GM21526 (cell line): ENCODE measurements around the gene LMO2.

Source experiments
- ATAC-seq: cut with Tn5 transposase; IDR thresholded peaks from one replicate; pipeline ENCODE4 v1.9.1; 2021; ENCODE audit warnings: moderate library complexity; ENCODE audit not compliant: unreplicated experiment, low FRiP score

Gene LMO2

DNA sequence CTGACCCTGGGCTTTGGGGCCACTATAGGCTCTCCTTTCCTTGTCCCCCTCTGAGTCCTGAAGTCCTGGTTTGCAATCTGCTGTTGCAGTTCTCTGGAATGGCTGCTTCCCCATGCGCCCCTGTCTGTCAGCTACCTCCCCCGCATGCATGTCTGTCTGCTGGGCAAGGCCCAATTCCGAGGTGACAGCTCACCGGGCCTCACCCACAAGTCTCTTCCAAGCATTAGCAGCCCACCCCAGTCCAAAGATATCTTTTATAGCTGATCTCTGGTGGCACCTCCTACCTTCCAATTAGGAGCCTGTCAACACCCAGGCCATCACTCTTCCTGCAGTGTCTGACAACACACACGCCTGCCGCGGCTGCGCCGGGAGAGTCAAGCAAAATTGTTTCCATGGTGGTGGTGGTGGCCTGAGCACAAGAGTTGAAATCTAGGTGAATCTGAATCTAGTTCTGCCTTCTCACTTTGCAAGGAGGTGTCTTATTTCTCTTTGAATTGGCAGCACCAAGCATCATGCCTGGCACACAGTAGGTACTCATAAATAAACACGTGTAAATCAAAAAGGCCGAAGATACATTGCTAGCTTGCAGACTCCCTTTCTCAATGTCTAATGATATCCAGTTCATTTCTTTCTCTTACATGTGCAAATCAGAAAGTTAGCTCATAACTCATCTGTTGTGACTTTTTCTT is 1.2 kb upstream of the LMO2 start:
- no peak for ATAC-seq

DNA sequence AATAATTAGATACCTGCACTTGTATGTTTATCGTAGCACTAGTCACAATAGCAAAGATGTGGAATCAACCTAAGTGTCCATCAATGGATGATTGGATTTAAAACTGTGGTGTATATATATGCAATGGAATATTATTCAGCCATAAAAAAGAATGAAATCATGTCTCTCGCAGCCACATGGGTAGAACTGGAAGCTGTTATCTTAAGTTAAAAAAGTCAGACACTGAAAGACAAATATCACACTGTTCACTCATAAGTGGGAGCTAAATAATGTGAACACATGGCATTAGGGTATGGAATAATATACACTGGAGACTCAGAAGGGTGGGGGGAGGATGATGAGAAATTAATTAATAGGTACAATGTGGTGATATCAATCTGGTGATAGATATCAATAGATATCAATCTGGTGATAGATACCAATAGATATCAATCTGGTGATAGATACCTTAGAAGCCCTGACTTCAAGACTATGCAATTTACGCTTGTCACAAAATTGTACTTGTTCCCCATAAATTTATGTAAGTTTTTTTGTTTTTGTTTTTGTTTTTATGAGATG is 2.0 kb downstream of the LMO2 start:
- no peak for ATAC-seq

- ATAC-seq = no peak
These were observed 2.6 kb downstream of the LMO2 start for GRCh38 chr11:33889296-33889695.

- ATAC-seq = no peak
These were observed 4.0 kb downstream of the LMO2 start for GRCh38 chr11:33887886-33888285.

DNA sequence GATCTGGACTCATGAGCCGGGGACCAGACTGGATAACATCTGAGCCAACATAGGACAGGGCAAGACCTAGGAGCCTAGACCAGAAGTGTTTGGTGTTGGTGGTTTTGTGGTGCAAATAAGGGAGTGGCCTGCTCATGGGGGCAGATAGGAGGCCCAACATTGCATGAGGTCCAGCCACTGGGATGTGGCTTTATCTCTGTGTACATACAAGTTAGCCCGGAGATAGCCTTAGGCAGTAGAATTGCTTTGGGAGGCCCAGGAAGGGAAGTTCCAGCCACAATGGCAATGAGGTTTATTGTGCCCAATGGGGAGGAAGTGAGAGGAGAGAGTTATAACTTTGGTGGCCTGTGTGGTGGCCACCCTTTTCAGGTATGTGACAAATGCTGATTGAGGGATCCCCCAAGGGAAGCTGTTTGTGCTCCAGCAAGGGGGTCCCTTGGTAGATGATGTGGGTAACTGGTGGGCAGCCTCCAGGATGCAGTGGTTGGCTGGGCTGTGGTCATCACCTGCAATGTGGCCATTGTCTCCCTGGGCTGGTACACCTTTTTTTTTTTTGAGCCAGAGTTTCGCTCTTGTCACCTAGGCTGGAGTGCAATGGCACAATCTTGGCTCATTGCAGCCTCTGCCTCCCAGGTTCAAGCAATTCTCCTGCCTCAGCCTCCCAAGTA is 6.4 kb downstream of the LMO2 start:
- ATAC-seq = no peak

- no peak for ATAC-seq
These were observed 7.3 kb downstream of the LMO2 start for GRCh38 chr11:33884601-33885000.

DNA sequence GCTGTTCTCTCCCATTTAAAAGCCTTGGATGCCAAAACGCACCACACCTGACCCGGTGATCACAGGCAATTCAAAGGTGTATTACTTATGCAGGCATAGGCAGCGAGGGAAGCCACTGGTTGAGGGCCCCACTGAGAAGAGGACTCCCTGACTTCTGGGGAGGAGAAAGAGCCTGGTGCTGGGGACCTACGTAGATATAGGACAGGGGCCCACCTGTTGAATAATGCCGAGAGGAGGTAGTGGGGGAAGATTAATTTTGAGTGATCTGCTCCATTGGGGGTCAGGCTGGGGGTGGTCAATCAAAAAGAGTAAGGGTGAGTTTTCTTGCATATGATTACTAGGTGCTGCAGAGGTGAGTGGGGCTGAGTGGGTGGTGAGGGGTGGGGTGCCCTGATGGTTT is 7.8 kb downstream of the LMO2 start:
- no peak for ATAC-seq

DNA sequence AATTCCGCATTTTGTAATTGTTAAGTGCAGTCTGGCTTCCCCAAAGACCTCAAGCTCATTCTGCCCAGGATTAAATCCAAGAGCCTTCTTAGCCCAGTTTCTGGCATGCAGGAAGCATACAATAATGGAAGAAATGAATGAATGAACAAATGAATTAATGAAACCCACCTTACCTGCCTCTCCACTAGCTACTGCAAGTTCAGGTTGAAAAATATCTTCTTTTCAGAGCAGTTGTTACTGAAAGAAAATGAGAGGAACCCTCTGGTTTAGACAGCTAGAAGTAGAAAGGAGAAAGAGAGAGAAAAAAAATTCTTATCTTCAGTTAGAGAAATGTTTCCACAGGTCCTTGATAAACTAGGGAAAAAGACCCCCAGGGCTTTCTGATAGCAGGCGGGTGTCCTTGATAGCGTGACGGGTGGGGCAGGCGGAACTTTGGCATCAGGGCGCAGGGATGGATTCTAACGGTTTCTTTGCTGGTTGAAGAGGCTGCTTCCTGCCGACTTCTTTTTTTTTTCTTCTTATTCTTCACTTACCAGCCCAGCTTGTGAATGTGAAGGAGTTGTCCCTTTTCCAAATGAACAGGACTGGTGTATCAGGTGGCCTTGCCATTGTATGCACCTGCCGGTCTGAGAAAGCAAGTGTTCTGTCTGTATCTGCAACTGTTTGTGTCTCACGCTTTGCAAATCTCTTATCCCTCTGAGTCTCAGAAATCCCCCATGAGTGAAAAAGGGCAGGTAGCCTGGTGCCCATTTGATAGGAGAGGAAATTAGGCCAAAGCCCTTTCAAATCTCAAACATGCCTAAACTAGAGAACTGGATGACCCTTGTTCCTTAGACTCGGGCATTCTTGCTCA is 10.0 kb downstream of the LMO2 start:
- no peak for ATAC-seq

GRCh38 chr11:33880979-33881378 is 10.9 kb downstream of the LMO2 start:
- no peak for ATAC-seq

DNA sequence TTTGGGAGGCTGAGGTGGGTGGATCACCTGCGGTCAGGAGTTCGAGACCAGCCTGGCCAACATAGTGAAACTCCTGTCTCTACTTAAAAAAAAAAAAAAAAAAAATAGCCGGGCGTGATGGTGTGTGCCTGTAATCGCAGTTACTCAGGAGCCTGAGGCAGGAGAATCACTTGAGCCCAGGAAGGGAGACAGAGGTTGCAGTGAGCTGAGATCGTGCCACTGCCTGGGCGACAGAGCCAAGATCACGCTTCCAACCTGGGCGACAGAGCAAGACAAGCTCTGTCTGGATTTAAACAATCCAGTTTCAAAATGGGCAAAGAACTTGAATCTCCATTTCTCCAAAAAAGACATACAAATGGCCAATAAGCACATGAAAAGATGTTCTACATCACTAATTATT is 12.5 kb downstream of the LMO2 start:
- ATAC-seq = no peak

DNA sequence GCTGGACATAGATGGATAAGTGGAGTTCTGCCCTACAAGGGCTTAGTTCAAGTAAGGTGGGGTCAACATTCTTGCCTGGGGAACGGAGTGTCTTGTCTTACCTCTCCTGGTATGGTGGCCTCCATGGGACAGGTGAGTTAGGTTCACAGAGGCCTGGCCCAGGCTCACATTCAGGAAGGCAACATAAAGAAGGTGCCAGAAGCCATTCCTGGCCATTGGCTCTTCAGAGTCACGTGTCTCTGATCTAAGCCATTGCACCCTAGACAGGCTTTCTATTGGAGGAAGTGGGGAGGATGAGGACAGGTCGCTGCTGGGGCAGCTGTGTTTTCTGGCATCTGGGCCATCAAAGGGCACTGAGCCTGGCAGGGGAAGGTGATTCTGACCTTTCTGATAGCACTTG is 14.8 kb downstream of the LMO2 start:
- ATAC-seq = no peak

GRCh38 chr11:33875621-33876294 is 16.1 kb downstream of the LMO2 start:
- ATAC-seq = no peak

DNA sequence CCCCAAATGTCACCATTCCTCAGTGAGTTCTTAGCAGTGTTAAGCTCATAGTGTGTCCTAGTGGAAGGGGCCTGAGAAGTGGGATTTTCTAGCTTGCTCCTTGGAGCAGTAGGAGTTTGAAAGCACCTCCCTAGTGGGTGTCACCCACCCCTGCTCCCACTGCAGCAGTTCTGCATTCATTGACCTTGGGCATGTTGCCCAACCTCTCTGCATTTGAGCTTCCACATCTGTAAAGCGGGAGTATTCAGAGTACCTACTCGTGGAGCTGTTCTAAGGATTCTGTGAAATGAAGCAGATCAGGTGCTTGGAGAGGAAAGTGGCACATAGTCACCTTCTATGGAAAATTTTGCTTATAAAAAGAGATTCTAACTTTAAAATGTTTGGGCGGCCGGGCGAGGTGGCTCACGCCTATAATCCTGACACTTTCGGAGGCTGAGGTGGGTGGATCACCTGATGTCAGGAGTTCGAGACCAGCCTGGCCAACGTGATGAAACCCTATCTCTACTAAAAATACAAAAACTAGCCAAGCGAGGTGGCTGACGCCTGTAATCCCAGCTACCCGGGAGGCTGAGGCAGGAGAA is 16.9 kb downstream of the LMO2 start:
- no peak for ATAC-seq

- no peak for ATAC-seq
These were observed 17.4 kb downstream of the LMO2 start for GRCh38 chr11:33874433-33874832.

DNA sequence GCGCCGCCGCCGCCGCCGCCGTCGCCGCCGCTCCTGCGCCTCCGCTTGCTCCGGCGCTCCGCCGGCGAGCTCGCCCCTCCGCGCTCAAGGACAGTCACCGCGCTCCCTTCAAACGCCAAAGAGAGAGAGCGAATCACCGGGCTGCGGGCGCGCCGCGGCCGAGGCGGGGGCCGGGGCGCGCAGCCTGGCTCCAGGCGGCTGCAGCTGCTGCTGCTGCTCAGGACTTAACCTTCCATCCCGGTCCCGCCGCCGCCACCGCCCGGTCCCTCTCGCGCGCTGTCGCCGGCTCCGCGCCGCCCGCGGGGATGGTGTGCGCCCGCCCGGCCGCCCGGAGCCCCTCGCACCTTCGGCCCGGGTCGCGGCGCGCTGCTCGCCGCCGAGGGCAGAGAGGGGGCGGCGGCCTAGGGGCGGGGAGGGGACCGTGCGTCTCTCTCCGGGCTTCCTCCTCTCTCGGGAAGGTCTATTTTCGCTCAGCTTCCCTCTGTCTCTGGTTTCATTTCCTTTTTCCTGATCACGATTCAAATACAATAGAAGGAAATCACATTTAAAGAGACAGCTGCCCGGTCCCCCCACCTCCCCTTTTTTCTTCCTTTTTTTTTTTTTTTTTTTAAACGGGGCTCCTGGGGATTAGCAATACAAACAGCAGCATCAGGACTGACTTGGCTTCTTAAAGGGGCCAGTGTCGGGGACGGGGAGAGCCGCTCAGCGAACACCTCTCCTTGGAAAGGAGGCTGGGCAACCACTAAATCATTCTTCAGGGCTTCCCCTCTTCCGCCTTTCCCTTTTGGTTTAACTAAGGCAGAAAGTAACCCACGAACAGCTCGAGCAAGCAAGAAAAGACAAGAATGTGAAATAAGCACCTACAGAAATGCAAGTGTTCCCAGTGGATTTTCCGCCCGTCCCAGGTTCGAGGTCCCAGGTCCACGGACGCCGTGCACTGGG is 22.1 kb downstream of the LMO2 start:
- no peak for ATAC-seq

- no peak for ATAC-seq
These were observed 23.0 kb downstream of the LMO2 start for GRCh38 chr11:33868647-33869461.

DNA sequence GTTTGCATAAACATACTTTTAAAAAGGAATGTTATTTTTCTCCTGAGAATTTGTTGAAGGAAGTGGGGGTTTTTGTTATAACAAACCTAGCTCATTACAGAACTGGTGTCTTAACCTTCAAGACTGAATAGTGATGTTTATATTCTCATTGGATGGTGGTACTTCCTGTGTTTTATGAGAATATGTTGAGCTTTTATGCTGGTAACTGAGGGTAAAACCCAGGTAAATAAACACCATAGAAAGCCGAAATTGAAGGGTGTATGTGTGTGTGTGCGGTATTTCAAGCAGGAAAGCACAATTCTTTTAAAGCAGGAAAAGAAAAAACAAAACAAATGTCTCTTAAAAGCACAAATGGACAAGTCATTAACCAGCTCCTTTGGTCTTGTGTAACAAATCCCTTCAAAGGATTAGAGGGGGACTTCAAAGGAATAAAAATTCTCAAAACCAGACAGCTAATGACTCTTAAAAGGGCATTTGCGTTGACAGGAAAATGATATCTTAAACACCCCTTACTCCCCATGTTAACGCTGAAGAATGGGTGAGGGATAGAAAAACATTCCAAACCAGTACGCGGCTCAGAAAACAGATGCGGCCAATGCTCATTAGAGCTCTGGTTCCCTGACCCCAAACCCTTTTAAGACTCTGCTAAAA is 23.8 kb downstream of the LMO2 start:
- no peak for ATAC-seq

DNA sequence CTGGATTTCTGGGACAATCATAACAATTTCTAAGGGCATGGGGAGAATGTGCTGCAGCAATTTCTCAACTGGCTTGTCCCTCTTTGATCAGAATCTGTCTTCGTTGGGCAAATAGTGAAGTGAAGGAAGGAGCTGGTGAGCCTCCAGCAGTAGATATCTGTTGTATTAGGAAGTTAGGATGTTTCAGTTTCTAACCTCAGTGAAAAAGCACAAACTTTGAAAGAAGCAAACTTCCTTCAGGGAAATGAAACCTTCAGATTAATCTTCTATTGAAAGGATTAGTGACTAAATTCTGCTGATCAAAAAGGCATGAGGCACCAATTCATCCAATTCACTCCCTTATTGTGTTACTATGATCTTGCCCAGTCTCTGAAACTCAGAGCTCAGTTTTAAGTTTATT is 24.3 kb downstream of the LMO2 start:
- no peak for ATAC-seq
